Thoracic aorta (tissue), 2 donors: ENCODE results near the gene EIF4E3. TPM values are rescaled to one million over a fixed set of nuclear protein-coding genes. Genes with fewer than 3 reads are reported as not detected.
A peak's percentile ranks its signal among the peaks of the same experiment; 100 is the strongest.

Experiments used
- ATAC-seq: fragments of 150-250 bp; one replicate; pipeline ENCODE4 v1.8.0; 2017; ENCODE audit warnings: low read depth; ENCODE audit not compliant: insufficient number of reproducible peaks, low FRiP score
- DNase-seq: peaks from one replicate; pipeline ENCODE4 v3.0.0-alpha.2; 2020; ENCODE audit warnings: low spot score
- H3K27ac ChIP-seq, 2 donors: fragments of 200-600 bp; sonication (generic); 1 replicate in 1 of 2; 2 replicates in 1 of 2; pipeline ENCODE4 v1.5.1; 2016; ENCODE audit warnings: mild to moderate bottlenecking in 2 of 2, moderate library complexity in 2 of 2
- H3K27me3 ChIP-seq: fragments of 200-600 bp; sonication (generic); replicated peaks from 2 replicates; pipeline ENCODE4 v1.6.0; 2016; ENCODE audit warnings: mild to moderate bottlenecking; ENCODE audit not compliant: insufficient read depth
- H3K36me3 ChIP-seq: fragments of 200-600 bp; sonication (generic); one replicate; pipeline ENCODE4 v1.5.1; 2016
- H3K4me1 ChIP-seq, 2 donors: fragments of 200-600 bp; sonication (generic); 1 replicate in 1 of 2; 2 replicates in 1 of 2; pipeline versions ENCODE4 v1.5.1 to v1.6.0; 2016; ENCODE audit warnings: low read depth in 2 of 2, mild to moderate bottlenecking in 1 of 2; ENCODE audit not compliant: control insufficient read depth in 1 of 2
- H3K4me3 ChIP-seq: fragments of 200-600 bp; sonication (generic); 2 replicates; pipeline ENCODE4 v1.5.1; 2016; ENCODE audit warnings: mild to moderate bottlenecking
- H3K9me3 ChIP-seq: fragments of 200-600 bp; sonication (generic); 2 replicates; pipeline ENCODE4 v1.5.1; 2016
- total RNA-seq, 2 donors: library from RNA; depleted of rRNA; stranded (reverse); fragments of >200 nt; gene quantifications; one replicate each; pipeline versions ENCODE4 v1.1.0 to v1.2.3, GENCODE V29; 2016
- TF ChIP-seq, protein P1 (sequence below): fragments of 200-600 bp; sonication (generic); IDR thresholded peaks from one replicate; pipeline ENCODE4 v1.5.1; 2019; ENCODE audit warnings: antibody characterized with exemption

Gene EIF4E3
- total RNA-seq, 2 donors from 2014 or later, result 8.8 to 12.1 TPM

- ATAC-seq, result no peak
- Histone ChIP-seq H3K27ac (no peak overlapping the region), H3K4me3 (peak overlapping the region; percentile 31), H3K9me3 (no peaks in the 10 kb centered on the region), H3K4me1 (peaks cover 5 to 9% of the 10 kb centered on the region in 2 donors), H3K27me3 (no peaks in the 10 kb centered on the region), H3K36me3 (no peaks in the 10 kb centered on the region)
- TF ChIP-seq, protein P1, sequence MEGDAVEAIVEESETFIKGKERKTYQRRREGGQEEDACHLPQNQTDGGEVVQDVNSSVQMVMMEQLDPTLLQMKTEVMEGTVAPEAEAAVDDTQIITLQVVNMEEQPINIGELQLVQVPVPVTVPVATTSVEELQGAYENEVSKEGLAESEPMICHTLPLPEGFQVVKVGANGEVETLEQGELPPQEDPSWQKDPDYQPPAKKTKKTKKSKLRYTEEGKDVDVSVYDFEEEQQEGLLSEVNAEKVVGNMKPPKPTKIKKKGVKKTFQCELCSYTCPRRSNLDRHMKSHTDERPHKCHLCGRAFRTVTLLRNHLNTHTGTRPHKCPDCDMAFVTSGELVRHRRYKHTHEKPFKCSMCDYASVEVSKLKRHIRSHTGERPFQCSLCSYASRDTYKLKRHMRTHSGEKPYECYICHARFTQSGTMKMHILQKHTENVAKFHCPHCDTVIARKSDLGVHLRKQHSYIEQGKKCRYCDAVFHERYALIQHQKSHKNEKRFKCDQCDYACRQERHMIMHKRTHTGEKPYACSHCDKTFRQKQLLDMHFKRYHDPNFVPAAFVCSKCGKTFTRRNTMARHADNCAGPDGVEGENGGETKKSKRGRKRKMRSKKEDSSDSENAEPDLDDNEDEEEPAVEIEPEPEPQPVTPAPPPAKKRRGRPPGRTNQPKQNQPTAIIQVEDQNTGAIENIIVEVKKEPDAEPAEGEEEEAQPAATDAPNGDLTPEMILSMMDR, result peak; percentile 49
- no peak for DNase-seq
Measured at GRCh38 chr3:71652781-71653413, 72.3 kb downstream of the EIF4E3 start.

GRCh38 chr3:71651625-71652024, 73.6 kb downstream of the EIF4E3 start:
- no peak overlapping the region for H3K27ac ChIP-seq

DNA sequence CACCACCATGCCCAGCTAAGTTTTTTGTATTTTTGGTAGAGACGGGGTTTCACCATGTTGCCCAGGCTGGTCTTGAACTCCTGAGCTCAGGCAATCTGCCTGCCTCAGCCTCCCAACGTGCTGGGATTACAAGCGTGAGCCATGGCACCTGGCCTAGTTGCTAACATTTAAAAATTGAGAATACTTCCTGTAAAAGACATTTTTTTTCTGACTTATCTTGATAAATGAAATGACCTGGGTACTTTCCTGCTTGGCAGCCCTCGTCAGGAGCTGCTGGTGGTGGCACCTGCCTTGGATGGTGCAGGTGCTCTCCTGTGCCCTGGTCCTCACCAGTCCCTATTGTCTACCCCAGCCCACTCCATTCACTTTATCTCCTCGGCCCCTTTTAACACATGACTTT, 74.8 kb downstream of the EIF4E3 start:
- Histone ChIP-seq H3K27ac (no peak overlapping the region), H3K9me3 (no peaks in the 10 kb centered on the region), H3K27me3 (no peaks in the 10 kb centered on the region), H3K4me1 (no peaks in the 10 kb centered on the region), H3K4me3 (no peak overlapping the region), H3K36me3 (no peaks in the 10 kb centered on the region)
- no peak for ATAC-seq
- no peak for DNase-seq
- TF ChIP-seq, protein P1, result no peak

More at GRCh38 chr3:71651625-71652024, 73.6 kb downstream of the EIF4E3 start:
- ATAC-seq, result no peak
- no peaks in the 10 kb centered on the region for H3K9me3 ChIP-seq
- H3K36me3 ChIP-seq, result no peaks in the 10 kb centered on the region
- TF ChIP-seq, protein P1, result no peak
- no peak for DNase-seq
- H3K4me1 ChIP-seq, result no peaks in the 10 kb centered on the region
- no peak overlapping the region for H3K4me3 ChIP-seq
- H3K27me3 ChIP-seq, result no peaks in the 10 kb centered on the region

DNA sequence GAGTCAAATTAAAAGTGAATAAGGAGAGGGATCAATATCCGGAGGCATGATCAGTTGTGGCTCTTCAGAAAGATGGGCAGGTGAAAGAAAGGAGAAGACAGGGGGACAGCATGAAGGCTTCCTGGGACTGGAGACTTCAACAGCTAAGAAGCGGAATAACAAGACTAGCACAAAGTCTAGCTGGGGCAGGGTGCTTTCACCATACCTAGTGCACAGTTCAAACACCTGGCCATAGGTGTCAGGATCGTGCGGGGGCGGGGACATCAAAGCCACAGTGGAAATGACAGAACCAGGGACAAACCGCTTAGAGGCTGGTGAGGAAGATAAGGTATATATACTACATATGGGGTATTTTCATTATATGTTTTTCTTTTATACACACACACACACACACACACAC, 75.4 kb downstream of the EIF4E3 start:
- Histone ChIP-seq H3K27ac (no peak overlapping the region), H3K4me3 (no peak overlapping the region), H3K4me1 (no peaks in the 10 kb centered on the region), H3K27me3 (no peaks in the 10 kb centered on the region), H3K9me3 (no peaks in the 10 kb centered on the region), H3K36me3 (no peaks in the 10 kb centered on the region)
- DNase-seq (no peak), ATAC-seq (no peak)
- TF ChIP-seq, protein P1, result no peak

DNA sequence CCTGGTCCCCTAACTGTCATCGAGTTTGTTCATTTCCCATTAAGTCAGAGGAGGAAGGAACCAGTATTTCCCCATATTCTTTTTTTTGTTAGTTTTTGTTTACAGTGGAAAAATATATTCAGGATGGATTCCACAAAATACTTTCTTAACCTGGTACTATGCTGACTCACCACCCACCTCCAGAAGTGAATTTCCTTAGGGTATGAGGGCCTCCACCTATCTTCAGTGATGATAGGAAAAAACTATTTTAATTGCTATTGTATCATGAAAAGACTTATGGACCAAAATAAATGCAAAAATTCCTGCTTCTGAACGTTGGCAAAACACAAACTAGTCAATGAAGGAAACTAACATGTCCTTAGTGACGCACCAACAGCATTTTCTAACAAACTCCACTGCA, 77.5 kb downstream of the EIF4E3 start:
- no peak for ATAC-seq
- Histone ChIP-seq H3K4me1 (no peaks in the 10 kb centered on the region), H3K36me3 (no peaks in the 10 kb centered on the region), H3K27me3 (no peaks in the 10 kb centered on the region), H3K4me3 (no peak overlapping the region), H3K27ac (no peak overlapping the region), H3K9me3 (no peaks in the 10 kb centered on the region)
- DNase-seq, result no peak
- TF ChIP-seq, protein P1, result no peak
